ENCODE data around the gene ARHGAP24.

ARHGAP24 gene

GRCh38 chr4:85713005-85713404 lies 238.1 kb downstream of the ARHGAP24 start:
- no peak overlapping the region for H3K4me3 ChIP-seq (ENCODE audit: low read depth, low read length)
- TF ChIP-seq CTCF (IDR thresholded peaks at IDR 0.05; ENCODE audit: borderline replicate concordance, insufficient read depth, low read depth, low read length) = no peak

GRCh38 chr4:85715991-85716737 lies 241.2 kb downstream of the ARHGAP24 start:
- no peak overlapping the region for H3K4me3 ChIP-seq (ENCODE audit: low read depth, low read length)
- no peak for TF ChIP-seq CTCF (IDR thresholded peaks at IDR 0.05; ENCODE audit: borderline replicate concordance, insufficient read depth, low read depth, low read length)

GRCh38 chr4:85717351-85717750 lies 242.4 kb downstream of the ARHGAP24 start:
- H3K4me3 ChIP-seq (ENCODE audit: low read depth, low read length) = no peak overlapping the region
- TF ChIP-seq CTCF (IDR thresholded peaks at IDR 0.05; ENCODE audit: borderline replicate concordance, insufficient read depth, low read depth, low read length) = no peak

- no peak for TF ChIP-seq CTCF (IDR thresholded peaks at IDR 0.05; ENCODE audit: borderline replicate concordance, insufficient read depth, low read depth, low read length)
- H3K4me3 ChIP-seq (ENCODE audit: low read depth, low read length) = no peak overlapping the region
Measured at GRCh38 chr4:85717847-85718246, 242.9 kb downstream of the ARHGAP24 start.

- TF ChIP-seq CTCF (IDR thresholded peaks at IDR 0.05; ENCODE audit: borderline replicate concordance, insufficient read depth, low read depth, low read length) = no peak
Measured at GRCh38 chr4:85720735-85721134, 245.8 kb downstream of the ARHGAP24 start.

GRCh38 chr4:85722401-85722800 lies 247.5 kb downstream of the ARHGAP24 start:
- no peak overlapping the region for H3K4me3 ChIP-seq (ENCODE audit: low read depth, low read length)
- TF ChIP-seq CTCF (IDR thresholded peaks at IDR 0.05; ENCODE audit: borderline replicate concordance, insufficient read depth, low read depth, low read length) = no peak

More at GRCh38 chr4:85720735-85721134, 245.8 kb downstream of the ARHGAP24 start:
- H3K4me3 ChIP-seq (ENCODE audit: low read depth, low read length) = no peak overlapping the region

- TF ChIP-seq CTCF (IDR thresholded peaks at IDR 0.05; ENCODE audit: borderline replicate concordance, insufficient read depth, low read depth, low read length) = no peak
- no peak overlapping the region for H3K4me3 ChIP-seq (ENCODE audit: low read depth, low read length)
Measured at GRCh38 chr4:85722807-85723206, 247.9 kb downstream of the ARHGAP24 start.
